ENCODE results near the gene COL5A1.

Gene COL5A1

GRCh38 chr9:134728801-134729495 lies 87.3 kb downstream of the COL5A1 start:
- DNase-seq (ENCODE audit: low spot score): no peak

- no peak for DNase-seq (ENCODE audit: low spot score)
Observed at GRCh38 chr9:134730011-134730760, 88.6 kb downstream of the COL5A1 start.

GRCh38 chr9:134730761-134731496 lies 89.3 kb downstream of the COL5A1 start:
- no peak for DNase-seq (ENCODE audit: low spot score)

- no peak for DNase-seq (ENCODE audit: low spot score)
Observed at GRCh38 chr9:134731497-134732391, 90.1 kb downstream of the COL5A1 start.

GRCh38 chr9:134732392-134733110 lies 90.9 kb downstream of the COL5A1 start:
- DNase-seq (ENCODE audit: low spot score): no peak

GRCh38 chr9:134733480-134734232 lies 92.1 kb downstream of the COL5A1 start:
- no peak for DNase-seq (ENCODE audit: low spot score)

GRCh38 chr9:134734270-134734669 lies 92.7 kb downstream of the COL5A1 start:
- no peak for DNase-seq (ENCODE audit: low spot score)

GRCh38 chr9:134735441-134736175 lies 94.0 kb downstream of the COL5A1 start:
- peak; percentile 3 for DNase-seq (ENCODE audit: low spot score)

GRCh38 chr9:134736791-134737497 lies 95.3 kb downstream of the COL5A1 start:
- DNase-seq (ENCODE audit: low spot score): no peak

GRCh38 chr9:134737842-134738580 lies 96.4 kb downstream of the COL5A1 start:
- no peak for DNase-seq (ENCODE audit: low spot score)

- DNase-seq (ENCODE audit: low spot score): peak; percentile 32
Observed at GRCh38 chr9:134738869-134739659, 97.5 kb downstream of the COL5A1 start.

- DNase-seq (ENCODE audit: low spot score): no peak
Observed at GRCh38 chr9:134739660-134739968, 98.0 kb downstream of the COL5A1 start.

- no peak for DNase-seq (ENCODE audit: low spot score)
Observed at GRCh38 chr9:134740071-134740470, 98.5 kb downstream of the COL5A1 start.

- DNase-seq (ENCODE audit: low spot score): no peak
Observed at GRCh38 chr9:134741846-134742245, 100.2 kb downstream of the COL5A1 start.

GRCh38 chr9:134742822-134743535 lies 101.4 kb downstream of the COL5A1 start:
- DNase-seq (ENCODE audit: low spot score): no peak

GRCh38 chr9:134743853-134744252 lies 102.2 kb downstream of the COL5A1 start:
- DNase-seq (ENCODE audit: low spot score): no peak

All from globus pallidus (tissue), 1 donor.